MM.1S (cell line): ENCODE data around the gene KLRG1.

ENCODE experiments used
- DNase-seq: peaks from one replicate; pipeline ENCODE4 v3.0.0-alpha.2; 2015
- H2AFZ ChIP-seq: fragments of 300-600 bp; sonication (generic); 2 replicates; pipeline ENCODE4 v1.6.0; 2016; ENCODE audit warnings: antibody characterized with exemption, low read length
- H3F3A ChIP-seq: fragments of 300-600 bp; sonication (generic); 2 replicates; pipeline ENCODE4 v1.6.1; 2016; ENCODE audit warnings: mild to moderate bottlenecking, antibody characterized with exemption, low read length, moderate library complexity, mixed read lengths; ENCODE audit not compliant: insufficient read depth
- H3K27ac ChIP-seq: fragments of 300-600 bp; sonication (generic); 2 replicates; pipeline ENCODE4 v1.5.1; 2016; ENCODE audit warnings: mild to moderate bottlenecking, low read length
- H3K27me3 ChIP-seq: fragments of 300-600 bp; sonication (generic); replicated peaks from 2 replicates; pipeline ENCODE4 v1.6.0; 2016; ENCODE audit warnings: low read length; ENCODE audit not compliant: insufficient read depth
- H3K36me3 ChIP-seq: fragments of 300-600 bp; sonication (generic); replicated peaks from 2 replicates; pipeline ENCODE4 v1.6.1; 2016; ENCODE audit warnings: mild to moderate bottlenecking, low read length, mixed read lengths; ENCODE audit not compliant: insufficient read depth
- H3K4me1 ChIP-seq: fragments of 300-600 bp; sonication (generic); 2 replicates; pipeline ENCODE4 v1.6.1; 2016; ENCODE audit warnings: low read length, mixed read lengths
- H3K4me2 ChIP-seq: fragments of 300-600 bp; sonication (generic); 2 replicates; pipeline ENCODE4 v1.6.0; 2016; ENCODE audit warnings: low read depth, low read length
- H3K4me3 ChIP-seq: fragments of 300-600 bp; sonication (generic); 2 replicates; pipeline ENCODE4 v1.5.1; 2016; ENCODE audit warnings: low read length, mixed read lengths
- H3K79me2 ChIP-seq: fragments of 300-600 bp; sonication (generic); 2 replicates; pipeline ENCODE4 v1.6.1; 2016; ENCODE audit warnings: mixed run types, low read length, mixed read lengths
- H3K9ac ChIP-seq: fragments of 300-600 bp; sonication (generic); 2 replicates; pipeline ENCODE4 v1.6.1; 2016; ENCODE audit warnings: low read length, mixed read lengths
- H3K9me2 ChIP-seq: fragments of 300-600 bp; sonication (generic); replicated peaks from 2 replicates; pipeline ENCODE4 v1.6.1; 2016; ENCODE audit warnings: mild to moderate bottlenecking, low read length, mixed read lengths; ENCODE audit not compliant: insufficient read depth
- H3K9me3 ChIP-seq: fragments of 300-600 bp; sonication (generic); replicated peaks from 2 replicates; pipeline ENCODE4 v1.6.1; 2016; ENCODE audit warnings: mild to moderate bottlenecking, low read length, mixed read lengths; ENCODE audit not compliant: insufficient read depth
- H4K20me1 ChIP-seq: fragments of 300-600 bp; sonication (generic); 2 replicates; pipeline ENCODE4 v1.6.1; 2016; ENCODE audit warnings: mild to moderate bottlenecking, low read length, moderate library complexity, mixed read lengths; ENCODE audit not compliant: insufficient read depth
- EZH2 ChIP-seq: fragments of 300-600 bp; sonication (generic); optimal IDR thresholded peaks from 2 replicates; pipeline ENCODE3; 2017; ENCODE audit warnings: low read depth, mild to moderate bottlenecking, antibody characterized with exemption, low read length, mixed read lengths
- EZH2phosphoT487 ChIP-seq: fragments of 300-600 bp; sonication (generic); IDR thresholded peaks from 2 replicates; pipeline ENCODE4 v1.6.1; 2018; ENCODE audit warnings: antibody characterized with exemption, low read length
- TF ChIP-seq, protein P1 (sequence below): fragments of 300-600 bp; sonication (generic); IDR thresholded peaks from 2 replicates; pipeline ENCODE4 v1.5.1; 2016; ENCODE audit warnings: antibody characterized with exemption, low read length, mixed read lengths

The KLRG1 gene

GRCh38 chr12:8987685-8988084 lies 1.7 kb upstream of the KLRG1 start:
- no peaks in the 10 kb centered on the region for H3K9me2 ChIP-seq
- H3K9ac ChIP-seq: no peak overlapping the region
- no peaks in the 10 kb centered on the region for H3K36me3 ChIP-seq
- no peaks in the 10 kb centered on the region for H4K20me1 ChIP-seq
- H2AFZ ChIP-seq: no peak overlapping the region
- no peaks in the 10 kb centered on the region for H3K79me2 ChIP-seq
- no peak overlapping the region for H3K27ac ChIP-seq
- no peak for DNase-seq
- no peaks in the 10 kb centered on the region for H3F3A ChIP-seq
- no peak for TF ChIP-seq EZH2phosphoT487
- TF ChIP-seq, protein P1, sequence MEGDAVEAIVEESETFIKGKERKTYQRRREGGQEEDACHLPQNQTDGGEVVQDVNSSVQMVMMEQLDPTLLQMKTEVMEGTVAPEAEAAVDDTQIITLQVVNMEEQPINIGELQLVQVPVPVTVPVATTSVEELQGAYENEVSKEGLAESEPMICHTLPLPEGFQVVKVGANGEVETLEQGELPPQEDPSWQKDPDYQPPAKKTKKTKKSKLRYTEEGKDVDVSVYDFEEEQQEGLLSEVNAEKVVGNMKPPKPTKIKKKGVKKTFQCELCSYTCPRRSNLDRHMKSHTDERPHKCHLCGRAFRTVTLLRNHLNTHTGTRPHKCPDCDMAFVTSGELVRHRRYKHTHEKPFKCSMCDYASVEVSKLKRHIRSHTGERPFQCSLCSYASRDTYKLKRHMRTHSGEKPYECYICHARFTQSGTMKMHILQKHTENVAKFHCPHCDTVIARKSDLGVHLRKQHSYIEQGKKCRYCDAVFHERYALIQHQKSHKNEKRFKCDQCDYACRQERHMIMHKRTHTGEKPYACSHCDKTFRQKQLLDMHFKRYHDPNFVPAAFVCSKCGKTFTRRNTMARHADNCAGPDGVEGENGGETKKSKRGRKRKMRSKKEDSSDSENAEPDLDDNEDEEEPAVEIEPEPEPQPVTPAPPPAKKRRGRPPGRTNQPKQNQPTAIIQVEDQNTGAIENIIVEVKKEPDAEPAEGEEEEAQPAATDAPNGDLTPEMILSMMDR: no peak
- no peak for TF ChIP-seq EZH2
- no peaks in the 10 kb centered on the region for H3K27me3 ChIP-seq
- no peak overlapping the region for H3K4me3 ChIP-seq
- no peaks in the 10 kb centered on the region for H3K9me3 ChIP-seq
- no peak overlapping the region for H3K4me2 ChIP-seq
- peaks cover 8% of the 10 kb centered on the region for H3K4me1 ChIP-seq

DNA sequence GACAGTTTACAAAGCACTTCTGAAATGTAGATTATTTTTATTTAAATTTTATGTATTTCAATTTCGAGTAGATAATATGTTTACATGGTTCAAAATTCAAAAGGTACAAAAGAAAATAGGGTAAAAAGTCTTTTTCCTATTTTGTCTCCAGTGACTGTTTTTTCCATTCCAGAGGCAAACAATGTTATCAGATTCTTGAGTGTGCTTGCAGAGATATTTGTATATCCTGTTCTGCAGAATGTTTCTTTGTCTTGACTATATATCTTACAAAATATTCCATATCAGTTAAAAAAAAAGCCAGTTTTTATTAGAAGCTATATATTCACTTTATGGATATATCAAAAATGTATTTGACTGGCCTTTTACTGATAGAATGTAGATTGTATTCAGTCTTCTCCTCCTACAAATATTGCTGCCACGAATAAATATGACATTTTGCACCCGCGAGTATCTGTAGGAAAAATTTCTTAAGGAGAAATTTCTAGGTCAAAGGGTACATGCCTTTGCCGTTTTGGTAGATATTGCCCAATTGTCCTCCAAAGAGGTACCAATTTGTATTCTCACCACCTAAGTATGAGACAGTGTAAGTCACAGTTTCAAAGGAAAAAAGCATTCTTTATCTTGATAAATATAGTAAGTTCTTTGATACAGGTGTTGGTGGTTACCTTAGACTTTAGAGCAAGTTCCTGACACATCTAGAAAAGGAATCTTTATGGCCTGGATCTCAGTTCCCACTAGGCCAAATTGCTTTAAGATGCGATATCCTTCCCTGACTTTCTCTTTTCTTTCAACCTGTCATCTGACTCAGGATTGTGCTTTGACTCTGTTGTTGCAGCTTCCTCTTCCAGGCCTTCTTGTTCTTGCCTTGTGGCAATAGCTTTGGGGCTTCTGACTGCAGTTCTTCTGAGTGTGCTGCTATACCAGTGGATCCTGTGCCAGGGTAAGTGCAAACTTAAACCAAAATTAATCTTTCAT lies 2.3 kb downstream of the KLRG1 start:
- Histone ChIP-seq H3K4me3 (no peak overlapping the region), H3K27me3 (no peaks in the 10 kb centered on the region), H3K4me1 (peaks cover 8% of the 10 kb centered on the region), H3K9me2 (no peaks in the 10 kb centered on the region), H2AFZ (no peak overlapping the region), H3K79me2 (no peaks in the 10 kb centered on the region), H3K9me3 (no peaks in the 10 kb centered on the region), H3F3A (no peaks in the 10 kb centered on the region), H3K4me2 (no peak overlapping the region), H3K36me3 (no peaks in the 10 kb centered on the region), H3K27ac (no peak overlapping the region), H3K9ac (no peak overlapping the region), H4K20me1 (no peaks in the 10 kb centered on the region)
- no peak for DNase-seq
- no peak for TF ChIP-seq EZH2phosphoT487
- TF ChIP-seq, protein P1: no peak
- no peak for TF ChIP-seq EZH2

DNA sequence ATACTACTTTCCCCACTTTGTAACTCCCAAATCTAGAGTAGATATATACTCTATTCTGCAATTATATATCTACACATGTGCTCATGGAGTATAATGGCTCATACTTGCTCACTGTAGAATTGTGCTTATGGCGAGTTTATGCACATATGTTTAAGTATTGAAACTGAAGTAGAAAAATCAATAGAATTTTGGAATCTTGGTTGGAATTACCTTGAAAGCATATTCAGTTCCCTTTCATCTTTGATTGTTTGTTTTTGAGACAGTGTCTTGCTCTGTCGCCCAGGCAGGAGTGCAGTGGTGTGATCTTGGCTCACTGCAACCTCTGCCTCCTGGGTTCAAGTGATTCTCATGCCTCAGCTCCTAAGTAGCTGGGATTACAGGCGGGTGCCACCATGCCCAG lies 4.5 kb downstream of the KLRG1 start:
- no peaks in the 10 kb centered on the region for H3K36me3 ChIP-seq
- H3K9me2 ChIP-seq: no peaks in the 10 kb centered on the region
- no peaks in the 10 kb centered on the region for H4K20me1 ChIP-seq
- no peaks in the 10 kb centered on the region for H3K27me3 ChIP-seq
- no peaks in the 10 kb centered on the region for H3K79me2 ChIP-seq
- H3K9ac ChIP-seq: no peak overlapping the region
- TF ChIP-seq EZH2phosphoT487 (no peak), EZH2 (no peak)
- TF ChIP-seq, protein P1: no peak
- H2AFZ ChIP-seq: no peak overlapping the region
- no peaks in the 10 kb centered on the region for H3K9me3 ChIP-seq
- H3K27ac ChIP-seq: no peak overlapping the region
- no peaks in the 10 kb centered on the region for H3F3A ChIP-seq
- H3K4me2 ChIP-seq: no peak overlapping the region
- no peaks in the 10 kb centered on the region for H3K4me1 ChIP-seq
- H3K4me3 ChIP-seq: no peak overlapping the region
- no peak for DNase-seq
